Nephron (organoid): ENCODE results near the gene MGA.

Experiments used
- H3K27ac Mint-ChIP-seq, 3 experiments: 2 replicates each; pipeline ENCODE4 v1.8.0; 2020; ENCODE audit warnings: mixed read lengths in 3 of 3, mild to moderate bottlenecking in 2 of 3, moderate library complexity in 1 of 3
- H3K27me3 Mint-ChIP-seq: 2 replicates; pipeline ENCODE4 v1.8.0; 2021; ENCODE audit warnings: low read depth, mild to moderate bottlenecking, moderate library complexity, mixed read lengths
- H3K36me3 Mint-ChIP-seq: 2 replicates; pipeline ENCODE4 v1.8.0; 2020; ENCODE audit warnings: low read depth, mixed read lengths
- H3K4me1 Mint-ChIP-seq: 2 replicates; pipeline ENCODE4 v1.8.0; 2020; ENCODE audit warnings: mixed read lengths
- H3K4me3 Mint-ChIP-seq, 3 experiments: 2 replicates each; pipeline ENCODE4 v1.8.0; 2020; ENCODE audit warnings: mild to moderate bottlenecking in 3 of 3, mixed read lengths in 3 of 3, moderate library complexity in 2 of 3
- H3K9me3 Mint-ChIP-seq: 2 replicates; pipeline ENCODE4 v1.8.0; 2020; ENCODE audit warnings: mixed read lengths
- CTCF ChIP-seq, 3 experiments: fragments of 200-600 bp; sonication (generic); IDR thresholded peaks; one replicate each; pipeline ENCODE4 v1.5.0; 2021; ENCODE audit warnings: antibody characterized with exemption in 3 of 3; ENCODE audit not compliant: unreplicated experiment in 3 of 3

The MGA gene

DNA sequence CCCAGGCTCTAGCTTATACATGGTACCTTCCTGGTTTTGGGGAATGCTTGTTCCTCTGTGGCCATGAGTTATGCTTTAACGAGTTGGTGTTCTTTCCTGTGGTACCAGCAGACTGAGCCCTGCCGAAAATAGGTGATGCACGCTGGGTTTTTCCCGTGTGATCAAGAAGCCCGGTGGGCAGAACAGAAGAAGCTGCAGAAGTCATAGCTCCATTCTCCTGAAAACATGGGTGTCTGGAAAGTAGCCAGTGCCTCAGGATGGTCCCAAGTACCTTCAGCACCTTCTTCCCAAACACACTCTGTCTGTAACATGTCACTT is 139.2 kb downstream of the MGA start:
- no peak for TF ChIP-seq CTCF (IDR thresholded peaks at IDR 0.05; ENCODE audit: unreplicated experiment in 3 of 3)
- Mint-ChIP-seq H3K27me3 (no peaks in the 10 kb centered on the region), H3K27ac (no peak overlapping the region), H3K36me3 (peaks cover 20% of the 10 kb centered on the region), H3K4me3 (no peak overlapping the region), H3K9me3 (no peaks in the 10 kb centered on the region), H3K4me1 (peaks cover 33% of the 10 kb centered on the region)

- Mint-ChIP-seq H3K4me1 (peaks cover 29% of the 10 kb centered on the region), H3K27ac (no peak overlapping the region), H3K4me3 (no peak overlapping the region), H3K36me3 (peaks cover 20% of the 10 kb centered on the region), H3K9me3 (no peaks in the 10 kb centered on the region), H3K27me3 (no peaks in the 10 kb centered on the region)
- TF ChIP-seq CTCF (IDR thresholded peaks at IDR 0.05; ENCODE audit: unreplicated experiment in 3 of 3): no peak
Observed at GRCh38 chr15:41801185-41801584, 141.0 kb downstream of the MGA start.

GRCh38 chr15:41801850-41802455 is 141.7 kb downstream of the MGA start:
- Mint-ChIP-seq H3K27me3 (no peaks in the 10 kb centered on the region), H3K4me1 (peaks cover 21% of the 10 kb centered on the region), H3K4me3 (no peak overlapping the region), H3K27ac (no peak overlapping the region), H3K36me3 (peaks cover 20% of the 10 kb centered on the region), H3K9me3 (no peaks in the 10 kb centered on the region)
- TF ChIP-seq CTCF (IDR thresholded peaks at IDR 0.05; ENCODE audit: unreplicated experiment in 3 of 3): no peak

- H3K36me3 Mint-ChIP-seq: peaks cover 20% of the 10 kb centered on the region
- H3K27ac Mint-ChIP-seq: peak overlapping the region in 1 of 3 experiments; percentile 7
Observed at GRCh38 chr15:41804361-41804760, 144.2 kb downstream of the MGA start.

DNA sequence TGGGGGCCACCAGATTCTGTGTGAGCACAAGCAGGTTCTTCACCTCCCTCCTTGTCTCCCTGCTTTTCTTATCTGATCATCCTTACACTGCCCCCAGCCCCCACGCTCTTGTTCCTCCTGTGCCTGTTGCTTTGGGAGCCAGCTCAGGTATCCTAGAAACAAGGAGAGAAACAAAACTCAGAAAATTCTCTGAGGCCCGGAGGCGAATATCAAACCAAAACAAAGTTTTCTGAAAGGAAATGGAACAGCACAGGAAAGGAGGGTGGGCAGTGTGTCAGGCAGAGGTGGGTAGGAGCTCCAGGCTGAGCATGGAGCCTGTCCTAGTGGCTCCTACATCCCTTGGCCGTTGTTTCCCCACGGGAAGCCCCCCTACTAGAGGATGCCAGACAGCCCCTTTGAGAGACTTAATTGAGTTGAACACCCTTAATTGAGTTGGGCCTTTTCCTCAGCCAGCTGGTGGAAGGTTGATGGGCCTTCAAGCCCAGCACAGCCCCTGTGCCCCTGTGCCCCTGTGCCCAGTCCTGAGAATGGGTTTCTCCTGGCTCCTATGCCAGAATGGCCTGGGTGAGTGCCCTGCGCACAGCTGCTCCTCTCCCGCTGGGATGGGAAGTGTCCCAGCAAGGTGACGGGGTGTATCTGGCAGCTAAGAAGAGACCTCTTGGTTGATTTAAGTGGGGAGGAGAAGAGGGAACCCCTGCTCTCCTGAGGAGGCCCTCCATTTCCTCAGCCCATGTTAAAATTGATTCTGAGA is 144.9 kb downstream of the MGA start:
- Mint-ChIP-seq H3K36me3 (peaks cover 14% of the 10 kb centered on the region), H3K4me3 (no peak overlapping the region), H3K27ac (no peak overlapping the region), H3K4me1 (peaks cover 6% of the 10 kb centered on the region), H3K27me3 (no peaks in the 10 kb centered on the region), H3K9me3 (no peaks in the 10 kb centered on the region)
- no peak for TF ChIP-seq CTCF (IDR thresholded peaks at IDR 0.05; ENCODE audit: unreplicated experiment in 3 of 3)

More at GRCh38 chr15:41804361-41804760, 144.2 kb downstream of the MGA start:
- TF ChIP-seq CTCF (IDR thresholded peaks at IDR 0.05; ENCODE audit: unreplicated experiment in 3 of 3): no peak
- Mint-ChIP-seq H3K4me3 (no peak overlapping the region), H3K9me3 (no peaks in the 10 kb centered on the region), H3K27me3 (no peaks in the 10 kb centered on the region), H3K4me1 (peaks cover 6% of the 10 kb centered on the region)

GRCh38 chr15:41805711-41806110 is 145.5 kb downstream of the MGA start:
- H3K4me3 Mint-ChIP-seq: no peak overlapping the region
- H3K4me1 Mint-ChIP-seq: peaks cover 6% of the 10 kb centered on the region
- no peak overlapping the region for H3K27ac Mint-ChIP-seq
- no peaks in the 10 kb centered on the region for H3K27me3 Mint-ChIP-seq
- no peaks in the 10 kb centered on the region for H3K9me3 Mint-ChIP-seq
- H3K36me3 Mint-ChIP-seq: peaks cover 9% of the 10 kb centered on the region
- no peak for TF ChIP-seq CTCF (IDR thresholded peaks at IDR 0.05; ENCODE audit: unreplicated experiment in 3 of 3)
